CD4-positive, alpha-beta T cell treated with Interleukin-6 at 100 ng/mL for 8 hours (primary cell): ENCODE results near the gene WDR37.
"Not testable (repeated sequence)": the region's sequence is repeated elsewhere in the genome, so short reads cannot be mapped to it uniquely, and the experiment has no call there.

Experiments
- DNase-seq: peaks from one replicate; pipeline ENCODE4 v3.0.0-alpha.2; 2020; ENCODE audit warnings: mixed read lengths, low spot score

Gene WDR37

DNA sequence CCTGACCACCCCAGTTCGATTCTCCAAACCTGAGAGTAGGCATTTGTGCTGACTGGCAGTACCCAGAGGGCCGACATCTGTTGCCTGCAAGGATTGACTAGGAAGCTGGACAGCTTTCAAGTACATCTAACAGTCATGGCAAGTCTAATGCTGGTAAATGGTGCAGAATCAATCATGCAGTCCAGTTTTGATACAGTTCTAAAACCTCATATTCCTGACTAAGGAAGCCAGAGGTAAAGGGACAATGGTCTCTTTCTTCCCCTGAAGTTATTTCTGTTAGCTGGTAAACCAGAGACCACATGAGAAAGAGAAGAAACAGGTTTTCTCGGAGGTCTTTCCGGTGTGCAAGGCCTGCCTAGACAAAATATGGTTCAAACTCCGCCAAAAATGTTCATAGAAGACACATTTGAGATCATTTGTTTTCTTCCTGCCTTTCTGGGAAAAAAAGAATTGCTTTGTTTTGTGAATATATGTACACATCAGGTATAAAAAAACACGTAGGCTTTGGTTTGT, 97.1 kb downstream of the WDR37 start:
- no peak for DNase-seq

DNA sequence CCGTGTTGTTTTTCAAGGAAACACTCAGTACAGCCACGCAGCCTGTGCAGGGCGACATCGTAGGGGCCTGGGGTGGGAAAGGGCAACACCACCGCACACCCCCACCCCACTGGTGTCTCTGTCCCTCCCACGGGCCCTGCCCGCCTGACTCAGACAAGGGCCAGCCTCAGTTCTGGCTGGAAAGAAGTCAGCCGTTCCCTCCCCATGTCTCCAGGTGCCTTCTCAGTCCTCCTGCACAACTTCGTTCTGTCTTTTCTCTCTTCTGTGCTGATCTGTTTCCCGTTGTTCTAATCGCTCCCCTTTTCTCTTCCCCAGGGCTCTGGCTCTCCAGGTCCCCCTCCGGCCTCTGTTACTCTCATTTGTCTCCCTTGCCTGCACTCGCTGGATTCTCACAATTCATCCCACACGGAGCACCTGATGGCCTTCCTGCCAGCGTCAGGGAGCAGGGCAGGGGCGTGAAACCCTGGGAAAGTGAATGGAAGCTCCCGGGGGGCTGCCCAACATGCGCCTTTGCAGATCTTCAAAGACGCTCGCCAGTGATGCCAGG, 97.7 kb downstream of the WDR37 start:
- DNase-seq: no peak

DNA sequence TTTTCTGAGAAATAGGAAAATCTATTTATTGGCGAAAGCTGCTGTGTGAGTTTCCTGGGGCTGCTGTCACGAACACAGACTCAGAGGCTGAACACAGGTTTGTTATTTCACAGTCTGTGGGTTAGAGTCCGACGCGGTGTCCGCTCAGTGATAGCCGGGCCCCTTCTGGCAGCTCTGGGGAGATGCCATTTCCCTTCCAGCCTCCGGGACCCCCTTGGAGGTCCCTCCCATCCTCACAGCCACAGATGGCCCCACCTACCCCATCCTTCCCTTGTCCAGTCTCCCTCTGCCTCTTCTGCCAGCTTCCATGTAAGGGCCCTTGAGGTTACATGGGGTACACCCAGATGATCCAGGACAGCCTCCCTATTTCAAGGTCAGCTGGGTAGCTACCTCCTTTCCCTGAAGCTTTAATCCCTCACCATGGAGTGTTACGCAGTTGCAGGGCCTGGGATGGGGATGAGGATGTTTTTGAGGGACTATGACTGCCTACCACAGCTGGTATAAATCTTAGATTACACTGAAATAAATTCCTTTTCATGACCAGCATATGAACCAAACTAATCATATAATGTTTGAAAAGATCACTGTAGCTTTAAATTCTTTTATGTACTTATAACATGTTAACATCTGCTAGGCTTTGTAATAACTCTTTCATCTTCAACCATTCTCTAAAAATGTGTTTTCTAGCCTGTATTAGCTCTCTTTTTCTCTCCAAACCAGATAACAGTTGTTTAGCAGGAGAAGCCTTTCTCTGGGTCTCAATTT, 98.5 kb downstream of the WDR37 start:
- no peak for DNase-seq

DNA sequence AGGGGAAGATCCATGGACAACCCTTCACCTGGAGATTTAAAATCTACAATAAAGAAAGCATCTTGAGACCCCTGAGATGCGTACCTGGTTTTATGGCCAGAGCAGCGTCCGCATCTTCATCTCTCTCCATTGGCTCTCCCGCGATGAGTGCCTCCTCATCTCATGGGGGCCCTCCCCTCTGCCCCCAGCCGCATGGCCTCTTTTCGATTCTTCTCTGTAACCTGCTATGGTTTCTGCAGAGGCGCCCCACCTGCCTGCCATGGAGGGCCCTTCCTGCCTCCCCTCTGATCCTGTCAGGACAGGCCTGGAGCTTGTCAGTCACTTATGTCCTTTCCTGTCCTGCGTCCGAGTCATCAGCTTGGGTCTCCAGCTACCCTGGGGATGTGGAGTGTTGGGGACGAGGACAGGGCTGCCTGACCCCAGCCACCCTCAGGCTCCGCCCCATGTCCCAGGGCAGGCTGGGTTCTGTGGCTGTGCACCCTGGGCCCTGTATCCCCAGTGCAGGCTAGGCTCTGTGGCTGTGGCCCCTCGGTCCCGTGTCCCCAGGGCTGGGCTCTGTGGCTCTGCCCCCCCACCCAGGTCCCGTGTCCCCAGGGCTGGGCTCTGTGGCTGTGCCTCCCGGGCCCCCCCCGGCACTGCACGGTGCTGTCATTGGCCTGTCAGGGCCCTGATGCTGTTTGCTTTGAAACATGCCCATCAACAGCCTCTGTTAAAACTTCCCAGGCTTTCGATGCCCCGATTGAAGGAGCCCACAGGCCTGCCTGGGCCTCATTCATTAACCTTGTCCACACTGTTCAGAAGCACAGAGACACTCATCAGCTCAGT, 99.8 kb downstream of the WDR37 start:
- no peak for DNase-seq

DNA sequence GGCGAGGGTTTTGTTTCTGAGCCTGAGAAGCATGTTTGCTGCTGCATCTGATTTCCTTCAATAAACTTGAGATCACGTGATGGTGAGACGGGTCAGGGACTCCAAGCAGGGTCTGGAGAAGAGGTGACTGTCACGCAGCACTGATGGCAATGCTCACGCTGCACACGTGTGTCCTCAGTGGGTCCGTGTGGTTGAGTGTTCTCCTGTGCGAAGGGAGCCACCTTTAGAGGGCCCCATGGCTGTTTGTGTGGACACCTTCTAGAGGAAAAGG, 100.4 kb downstream of the WDR37 start:
- DNase-seq: no peak

DNA sequence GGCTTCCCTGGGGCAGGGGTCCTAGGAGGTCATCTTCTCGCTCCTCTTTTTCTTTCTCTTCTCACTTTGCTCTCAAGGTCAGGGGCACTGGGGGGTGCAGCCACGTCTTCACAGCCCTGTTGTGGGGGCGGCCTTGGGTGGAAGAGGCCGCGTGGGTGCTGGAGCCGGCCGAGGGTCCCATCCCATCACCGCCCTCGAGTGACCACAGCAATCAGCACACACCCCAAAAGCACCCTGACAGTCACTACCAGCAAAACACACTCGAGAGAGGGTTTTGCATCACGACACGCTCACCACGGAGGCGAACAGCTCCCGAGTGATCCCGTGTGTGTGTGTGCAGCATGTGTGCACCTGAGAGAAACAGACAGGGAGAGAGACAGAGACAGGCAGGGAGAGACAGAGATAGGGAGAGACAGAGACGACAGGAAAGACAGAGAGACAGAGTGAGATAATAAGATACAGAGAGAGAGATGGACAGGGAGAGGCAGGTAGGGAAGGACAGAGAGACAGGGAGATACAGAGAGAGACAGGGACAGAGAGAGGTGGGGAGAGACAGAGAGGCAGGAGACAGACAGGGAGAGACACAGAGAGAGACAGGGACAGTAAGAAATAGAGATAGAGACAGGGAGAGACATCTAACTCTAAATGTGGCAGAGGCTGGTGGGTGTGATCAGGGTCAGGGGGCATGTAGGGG, 100.9 kb downstream of the WDR37 start:
- DNase-seq: no peak

DNA sequence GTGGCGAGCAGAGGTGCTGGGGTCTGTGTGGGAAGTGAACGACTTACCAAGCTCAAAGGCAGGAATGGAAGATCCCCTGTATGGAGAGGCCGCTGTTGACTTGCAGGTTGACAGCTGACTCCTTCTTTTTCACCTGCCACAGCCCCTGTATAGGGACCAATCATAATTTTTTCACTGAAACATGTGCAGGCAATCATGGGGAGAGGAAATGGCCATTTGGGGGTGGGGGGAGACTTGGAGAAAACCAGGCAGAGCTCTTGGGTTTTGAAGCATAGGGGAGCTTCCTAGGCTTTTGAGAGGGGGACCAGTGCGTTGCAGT, 101.4 kb downstream of the WDR37 start:
- DNase-seq: no peak

DNA sequence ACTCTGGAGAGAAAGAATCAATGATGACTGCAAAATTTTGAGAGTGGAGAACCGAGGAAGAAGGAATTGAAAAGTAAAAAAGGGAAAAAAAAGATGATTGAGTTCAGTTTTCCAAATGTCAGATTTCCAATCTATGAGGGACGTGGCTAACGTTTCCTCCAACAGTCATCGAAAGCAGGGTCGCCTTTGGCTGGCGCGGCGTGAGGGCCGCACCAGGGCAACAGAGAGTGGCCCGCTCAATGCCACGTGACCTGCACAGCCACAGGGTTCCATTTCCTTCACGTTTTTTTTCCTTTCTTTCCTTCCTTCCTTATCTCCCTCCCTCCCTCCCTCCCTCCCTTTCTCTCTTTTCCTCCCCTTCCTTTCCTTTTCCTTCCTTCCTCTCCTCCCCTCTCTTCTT, 101.9 kb downstream of the WDR37 start:
- DNase-seq: no peak

DNA sequence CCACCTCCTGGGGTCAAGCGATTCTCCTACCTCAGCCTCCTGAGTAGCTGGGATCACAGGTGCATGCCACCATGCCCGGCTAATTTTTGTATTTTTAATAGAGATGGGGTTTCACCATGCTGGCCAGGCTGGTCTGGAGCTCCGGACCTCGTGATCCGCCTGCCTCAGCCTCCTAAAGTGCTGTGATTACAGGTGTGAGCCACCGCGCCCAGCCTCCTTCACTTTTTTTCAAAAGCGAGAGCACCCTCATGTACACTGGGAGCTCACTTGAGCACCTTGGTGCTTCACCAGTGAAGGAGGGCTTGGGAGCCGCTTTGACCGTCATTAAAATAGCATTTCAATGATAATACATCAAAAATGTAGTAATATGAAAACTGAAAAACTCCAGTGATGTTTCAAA, 102.4 kb downstream of the WDR37 start:
- DNase-seq: not testable (repeated sequence)

DNA sequence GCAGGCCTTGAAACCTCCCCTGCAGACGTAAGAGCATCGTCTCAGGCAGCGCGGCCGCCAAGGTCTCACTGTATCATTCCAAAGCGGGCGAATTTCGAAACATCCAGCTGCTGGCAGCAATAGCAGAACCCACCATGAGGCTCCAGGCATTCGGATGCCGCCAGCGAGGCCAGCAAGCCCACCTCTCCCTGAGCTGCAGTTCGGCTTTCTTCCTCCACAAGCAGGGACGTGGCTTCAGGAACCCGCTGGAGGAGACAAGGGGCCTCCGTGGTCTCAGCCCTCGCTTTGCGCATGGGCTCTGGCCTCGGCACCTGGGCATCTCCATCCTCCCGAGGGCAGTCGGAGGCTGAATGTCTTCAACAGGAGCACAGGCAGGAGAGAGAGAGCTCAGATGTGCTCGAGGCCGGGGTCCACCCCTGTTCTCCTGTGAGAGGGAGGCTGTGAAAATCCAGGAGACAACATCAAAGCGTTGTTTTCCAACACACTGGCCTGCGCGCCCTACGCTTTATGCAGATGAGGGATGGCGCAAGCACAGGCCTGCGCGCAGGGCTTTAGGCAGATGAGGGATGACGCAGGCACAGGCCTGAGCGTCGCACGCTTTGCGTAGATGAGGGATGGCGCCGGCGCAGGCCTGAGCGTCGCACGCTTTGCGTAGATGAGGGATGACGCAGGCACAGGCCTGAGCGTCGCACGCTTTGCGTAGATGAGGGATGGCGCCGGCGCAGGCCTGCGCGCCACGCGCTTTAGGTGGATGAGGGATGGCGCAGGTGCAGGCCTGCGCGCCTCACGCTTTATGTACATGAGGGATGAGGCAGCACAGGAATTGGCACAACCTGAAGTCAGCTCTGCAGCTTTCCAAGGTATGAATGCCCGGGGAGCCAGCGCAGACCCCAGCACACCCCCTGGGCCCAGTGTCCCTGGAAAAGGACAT, 103.2 kb downstream of the WDR37 start:
- DNase-seq: no peak

DNA sequence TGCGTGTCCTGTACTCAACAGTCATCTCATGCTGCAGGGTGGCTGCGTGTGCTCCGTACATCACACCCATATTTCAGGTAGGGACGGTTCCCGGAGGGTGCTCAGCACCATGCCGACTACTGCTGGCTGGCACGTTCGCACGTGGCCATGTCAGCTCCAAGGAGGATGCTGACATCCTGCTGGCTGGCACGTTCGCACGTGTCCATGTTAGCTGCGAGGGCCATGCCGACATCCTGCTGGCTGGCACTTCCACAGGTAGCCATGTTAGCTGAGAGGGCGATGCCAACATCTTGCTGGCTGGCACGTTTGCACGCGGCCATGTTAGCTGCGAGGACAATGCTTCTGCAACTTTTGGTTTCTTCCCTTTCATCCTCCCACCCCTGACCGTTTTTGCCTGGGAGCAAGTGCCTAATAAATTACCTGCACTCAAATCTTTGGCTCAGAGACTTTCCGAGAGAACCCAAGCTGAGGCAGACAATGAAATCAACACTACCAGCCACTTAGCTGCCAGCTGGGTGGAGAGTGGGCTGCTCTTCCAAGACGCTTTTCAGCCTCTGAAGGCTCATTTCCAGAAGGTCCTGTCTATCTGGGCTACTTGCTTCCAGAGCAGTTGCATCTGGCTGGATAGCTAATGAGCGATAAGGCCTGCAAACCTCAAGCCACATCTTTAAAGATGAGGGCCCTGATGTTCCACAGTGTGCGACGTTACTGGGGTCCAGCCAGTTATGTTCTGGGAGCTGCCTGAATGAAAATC, 104.6 kb downstream of the WDR37 start:
- no peak for DNase-seq

DNA sequence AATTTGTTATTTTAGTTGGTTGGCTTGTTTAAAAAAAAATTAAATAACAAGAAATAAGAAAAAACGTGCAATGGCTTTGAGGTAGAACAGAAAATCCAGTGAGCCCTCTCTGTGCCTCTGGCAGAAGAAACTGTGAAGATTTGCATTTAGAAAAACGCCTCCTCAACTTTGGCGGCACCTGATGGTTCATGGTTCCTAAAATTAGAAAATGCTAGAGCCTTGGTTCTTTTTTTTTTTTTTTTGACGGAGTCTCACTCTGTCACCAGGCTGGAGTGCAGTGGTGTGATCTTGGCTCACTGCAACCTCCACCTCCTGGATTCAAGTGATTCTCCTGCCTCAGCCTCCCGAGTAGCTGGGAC, 105.1 kb downstream of the WDR37 start:
- not testable (repeated sequence) for DNase-seq

DNA sequence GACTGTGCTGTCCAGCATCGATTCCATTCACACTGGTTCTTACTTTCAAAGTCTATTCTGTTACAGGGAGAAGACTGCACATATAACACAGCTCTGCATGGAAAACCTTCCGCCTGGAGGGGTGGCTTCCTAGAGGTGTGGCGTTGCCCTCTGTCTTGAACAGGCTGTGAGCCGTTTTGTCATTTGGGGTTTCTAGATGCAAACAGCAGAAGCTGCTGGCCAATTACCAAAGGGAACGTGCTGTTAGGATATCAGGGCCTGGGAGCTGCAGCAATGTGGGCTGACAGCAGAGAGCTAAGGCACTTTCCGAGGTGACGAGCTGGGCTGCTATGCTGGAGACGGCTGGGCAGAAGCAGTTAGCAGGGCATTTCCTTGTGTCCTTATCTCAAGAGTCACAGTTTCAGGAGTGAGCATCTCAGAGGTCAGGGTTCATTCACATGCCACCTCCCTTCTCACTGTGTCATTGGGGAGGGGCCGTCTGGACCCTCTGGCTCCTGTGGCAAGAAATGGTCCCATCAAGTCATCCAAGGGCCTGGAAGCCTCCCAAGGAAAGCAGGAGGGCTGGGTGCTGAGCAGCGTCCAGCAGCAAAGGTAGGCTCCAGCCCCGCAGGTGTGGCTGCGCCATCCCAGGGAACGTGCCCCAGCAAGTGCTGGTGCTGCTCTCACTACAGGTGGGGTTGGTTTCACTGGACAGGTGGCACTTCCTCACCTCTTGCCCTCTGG, 106.5 kb downstream of the WDR37 start:
- no peak for DNase-seq

DNA sequence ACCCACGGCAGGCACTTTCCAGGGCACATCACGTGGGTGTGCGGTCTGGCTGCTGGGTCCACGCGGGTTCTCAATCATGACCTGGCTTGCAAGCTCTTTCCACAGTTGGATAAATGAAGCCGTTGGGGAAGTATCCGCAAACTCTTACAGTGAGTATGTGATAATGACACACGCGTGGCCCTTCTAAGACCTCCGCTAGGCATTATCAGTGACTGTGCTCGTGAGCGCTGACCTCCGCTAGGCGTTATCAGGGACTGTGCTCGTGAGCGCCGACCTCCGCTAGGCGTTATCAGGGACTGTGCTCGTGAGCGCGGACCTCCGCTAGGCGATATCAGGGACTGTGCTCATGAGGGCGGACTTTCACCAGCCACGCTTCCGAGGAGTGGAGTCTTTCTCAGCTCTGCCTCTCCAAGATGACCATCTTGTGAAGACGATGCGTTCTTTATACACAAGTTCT, 107.0 kb downstream of the WDR37 start:
- no peak for DNase-seq

DNA sequence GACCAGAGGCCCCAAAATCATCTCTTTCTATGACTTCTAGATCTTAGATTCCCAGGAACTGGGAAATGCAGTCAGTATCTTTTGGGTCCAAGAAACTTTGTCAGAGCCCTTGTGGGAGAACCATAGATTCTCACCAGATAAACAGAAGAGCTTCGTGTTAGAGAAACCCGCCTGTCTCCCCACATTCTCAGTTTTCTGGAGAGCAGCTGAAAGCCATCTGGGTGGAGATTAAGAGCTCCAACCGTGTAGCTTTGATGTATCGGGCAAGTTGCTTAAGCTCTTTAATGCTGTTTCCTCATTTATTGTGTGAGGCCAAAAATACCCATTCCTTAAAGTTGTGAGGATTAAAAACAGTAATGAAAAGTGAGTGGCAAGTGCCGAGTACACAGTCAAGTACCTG, 107.6 kb downstream of the WDR37 start:
- DNase-seq: no peak

DNA sequence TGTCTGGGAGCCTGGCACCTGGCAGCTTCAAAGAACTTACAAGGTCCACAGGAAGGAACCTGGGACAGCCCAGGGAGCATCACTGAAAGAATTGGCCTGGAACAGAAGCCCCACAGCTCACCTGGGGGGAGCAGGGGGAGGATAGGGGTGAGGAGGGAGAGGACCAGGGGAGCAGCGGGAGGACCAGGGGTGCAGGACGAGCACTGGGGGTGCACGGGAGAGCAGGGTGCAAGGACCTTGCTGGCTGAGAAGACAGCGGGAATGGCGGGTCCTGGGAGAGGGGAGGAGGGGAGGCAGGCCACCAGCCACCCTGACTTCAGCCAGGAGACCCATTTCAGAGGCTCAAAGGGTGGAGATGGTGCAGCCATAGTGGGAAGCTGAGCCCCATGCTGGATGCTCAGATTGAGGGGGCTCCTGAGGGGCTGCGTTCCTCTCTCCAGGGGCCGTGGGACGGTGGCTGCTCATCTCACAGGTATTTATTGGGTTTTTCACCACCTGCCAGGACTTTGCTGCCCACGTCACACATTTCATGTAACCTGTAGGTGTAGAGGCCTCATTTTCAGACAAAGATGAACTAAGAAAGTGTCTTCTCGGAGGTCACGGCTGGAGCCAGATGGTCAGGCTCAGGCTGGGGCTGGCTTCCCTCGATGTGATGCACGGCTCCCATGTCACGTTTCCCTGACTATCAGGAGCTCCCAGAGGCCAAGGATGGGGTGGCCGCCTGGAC, 110.1 kb downstream of the WDR37 start:
- DNase-seq: no peak

DNA sequence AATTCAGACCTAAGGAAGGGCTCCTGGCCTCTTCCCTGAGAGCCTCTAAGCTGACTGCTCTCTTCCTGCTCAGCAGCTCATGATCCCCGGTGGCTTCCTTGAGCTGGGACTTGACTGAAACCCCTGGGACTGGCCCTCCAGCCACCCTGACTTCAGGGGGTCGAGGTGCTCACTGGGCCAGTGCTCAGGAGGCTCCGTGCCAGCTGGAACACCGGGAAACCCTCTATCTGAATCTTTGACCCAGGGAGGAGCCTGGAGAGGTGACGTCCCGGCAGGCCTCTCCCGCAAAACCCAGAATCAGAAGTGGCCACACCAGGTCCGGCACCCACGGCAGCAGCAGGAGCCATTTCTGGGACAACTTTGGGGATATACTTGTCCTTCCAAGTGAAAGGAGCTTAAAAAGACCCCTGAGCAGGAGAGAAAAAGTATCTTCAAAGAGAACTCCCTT, 110.7 kb downstream of the WDR37 start:
- no peak for DNase-seq

DNA sequence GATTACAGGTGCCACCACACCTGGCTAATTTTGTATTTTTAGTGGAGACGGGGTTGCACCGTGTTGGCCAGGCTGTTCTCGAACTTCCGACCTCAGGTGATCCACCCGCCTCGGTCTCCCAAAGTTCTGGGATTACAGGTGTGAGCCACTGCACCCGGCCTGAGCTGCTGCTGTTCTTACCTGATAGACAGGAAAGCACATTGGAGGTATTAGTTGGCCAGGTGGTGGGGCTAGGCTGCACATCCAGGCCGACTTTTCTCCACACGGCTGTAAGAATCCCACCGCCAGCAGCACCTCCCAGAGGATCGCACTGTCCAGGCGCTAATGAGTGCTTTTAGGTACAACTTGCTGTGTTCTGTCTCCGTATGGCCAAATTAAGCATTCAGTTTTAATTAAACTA, 112.6 kb downstream of the WDR37 start:
- DNase-seq: no peak

DNA sequence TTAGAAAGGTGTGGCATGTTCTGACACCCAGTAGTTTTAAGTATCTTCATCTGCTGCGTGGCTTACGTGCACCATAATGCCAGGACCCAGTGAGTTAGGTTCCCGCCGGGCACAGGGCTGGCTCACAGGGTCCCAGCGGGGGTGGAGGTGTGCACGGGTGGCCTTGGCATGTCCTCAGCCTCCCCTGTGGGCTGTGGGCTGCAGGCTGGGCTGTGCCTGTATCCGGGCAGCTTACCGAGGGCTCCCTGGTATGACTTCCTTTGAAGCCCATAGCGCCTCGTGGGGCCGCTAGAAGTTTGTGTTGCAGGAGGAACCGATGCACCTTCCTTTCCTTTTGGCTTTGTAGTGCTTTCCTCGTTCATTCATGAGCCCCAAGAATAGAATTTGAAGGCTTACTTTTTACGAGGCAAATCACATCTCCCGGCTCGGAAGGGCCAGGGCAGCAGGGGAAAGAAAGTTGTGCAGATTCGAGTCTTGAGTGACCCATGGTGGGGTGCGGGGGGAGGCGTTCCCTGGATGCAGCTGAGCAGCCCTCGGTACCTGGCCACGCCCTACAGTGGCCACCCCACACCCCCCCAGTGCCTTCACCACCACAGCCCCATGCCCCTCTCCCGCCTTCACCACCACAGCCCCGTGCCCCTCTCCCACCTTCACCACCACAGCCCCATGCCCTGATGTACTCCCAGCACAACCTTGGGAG, 113.2 kb downstream of the WDR37 start:
- no peak for DNase-seq
